Loucy (cell line): Measurements from ENCODE around the gene KSR2.

Source experiments
- H2AFZ ChIP-seq: fragments of 200-600 bp; sonication (generic); 2 replicates; pipeline ENCODE4 v1.6.0; 2016; ENCODE audit warnings: antibody characterized with exemption, mild to moderate bottlenecking, low read length, moderate library complexity
- H3F3A ChIP-seq: fragments of 200-600 bp; 2 replicates; pipeline ENCODE4 v1.6.0; 2016; ENCODE audit warnings: antibody characterized with exemption, low read depth, mild to moderate bottlenecking
- H3K27me3 ChIP-seq: fragments of 200-600 bp; sonication (generic); 2 replicates; pipeline ENCODE4 v1.6.1; 2014; ENCODE audit warnings: low read length, mild to moderate bottlenecking; ENCODE audit not compliant: insufficient read depth, poor library complexity, severe bottlenecking
- H3K36me3 ChIP-seq: fragments of 200-600 bp; sonication (generic); 2 replicates; pipeline ENCODE4 v1.6.1; 2016; ENCODE audit warnings: low read length; ENCODE audit not compliant: insufficient read depth
- H3K4me1 ChIP-seq: fragments of 200-600 bp; sonication (generic); 2 replicates; pipeline ENCODE4 v1.5.1; 2014; ENCODE audit warnings: low read length, mild to moderate bottlenecking; ENCODE audit not compliant: insufficient read depth, poor library complexity, severe bottlenecking
- H3K4me2 ChIP-seq: fragments of 200-600 bp; sonication (generic); 2 replicates; pipeline ENCODE4 v1.6.0; 2014; ENCODE audit warnings: antibody characterized with exemption, low read length, low read depth, mild to moderate bottlenecking; ENCODE audit not compliant: poor library complexity, severe bottlenecking
- H3K4me3 ChIP-seq: fragments of 200-600 bp; sonication (generic); 2 replicates; pipeline ENCODE4 v1.5.1; 2014; ENCODE audit warnings: low read length, mild to moderate bottlenecking, mixed read lengths; ENCODE audit not compliant: poor library complexity, severe bottlenecking
- H3K79me2 ChIP-seq: fragments of 200-600 bp; sonication (generic); 2 replicates; pipeline ENCODE4 v1.6.1; 2014; ENCODE audit warnings: low read length; ENCODE audit not compliant: insufficient read depth
- H3K9ac ChIP-seq: fragments of 200-600 bp; sonication (generic); 2 replicates; pipeline ENCODE4 v1.6.0; 2014; ENCODE audit warnings: mild to moderate bottlenecking, low read depth, low read length, moderate library complexity; ENCODE audit not compliant: poor library complexity, severe bottlenecking
- H3K9me2 ChIP-seq: fragments of 200-600 bp; sonication (generic); replicated peaks from 2 replicates; pipeline ENCODE4 v1.6.1; 2016; ENCODE audit warnings: low read depth, low read length, mixed read lengths
- H3K9me3 ChIP-seq: fragments of 200-600 bp; sonication (generic); 2 replicates; pipeline ENCODE4 v1.6.1; 2014; ENCODE audit warnings: mild to moderate bottlenecking, antibody characterized with exemption, low read length, low read depth; ENCODE audit not compliant: insufficient read depth
- H4K20me1 ChIP-seq: fragments of 200-600 bp; sonication (generic); 2 replicates; pipeline ENCODE4 v1.6.0; 2014; ENCODE audit warnings: antibody characterized with exemption, low read length, mild to moderate bottlenecking; ENCODE audit not compliant: insufficient read depth, poor library complexity, severe bottlenecking
- CTCF ChIP-seq: fragments of 200-600 bp; sonication (generic); conservative IDR thresholded peaks from 2 replicates; pipeline ENCODE4 v1.5.1; 2014; ENCODE audit warnings: mild to moderate bottlenecking, antibody characterized with exemption, low read length
- EZH2phosphoT487 ChIP-seq: fragments of 200-600 bp; IDR thresholded peaks from 2 replicates; pipeline ENCODE4 v1.6.1; 2018; ENCODE audit warnings: antibody characterized with exemption, mild to moderate bottlenecking, moderate library complexity, borderline replicate concordance

Gene KSR2

GRCh38 chr12:117466677-117467362 is 502.0 kb downstream of the KSR2 start:
- H3K9me2 ChIP-seq: no peaks in the 10 kb centered on the region
- no peak for TF ChIP-seq CTCF
- TF ChIP-seq EZH2phosphoT487: no peak
- H3K27me3 ChIP-seq: no peaks in the 10 kb centered on the region
- no peak overlapping the region for H3K4me3 ChIP-seq
- H3K9me3 ChIP-seq: peaks cover 7% of the 10 kb centered on the region; the same call in 1 of the 2 replicates
- H3K79me2 ChIP-seq: no peaks in the 10 kb centered on the region
- no peaks in the 10 kb centered on the region for H3K4me1 ChIP-seq
- H3K4me2 ChIP-seq: no peak overlapping the region
- no peaks in the 10 kb centered on the region for H3K36me3 ChIP-seq
- H3F3A ChIP-seq: no peaks in the 10 kb centered on the region
- H4K20me1 ChIP-seq: no peaks in the 10 kb centered on the region
- no peak overlapping the region for H2AFZ ChIP-seq
- no peak overlapping the region for H3K9ac ChIP-seq

GRCh38 chr12:117461732-117462131 is 507.1 kb downstream of the KSR2 start:
- Histone ChIP-seq H3K9me3 (no peaks in the 10 kb centered on the region; the same call in 1 of the 2 replicates), H3K27me3 (no peaks in the 10 kb centered on the region), H3K4me2 (no peak overlapping the region), H3K9ac (no peak overlapping the region), H3K79me2 (no peaks in the 10 kb centered on the region), H3K36me3 (no peaks in the 10 kb centered on the region), H3F3A (no peaks in the 10 kb centered on the region), H4K20me1 (no peaks in the 10 kb centered on the region), H3K4me3 (no peak overlapping the region), H3K4me1 (no peaks in the 10 kb centered on the region), H2AFZ (no peak overlapping the region), H3K9me2 (no peaks in the 10 kb centered on the region)
- no peak for TF ChIP-seq EZH2phosphoT487
- no peak for TF ChIP-seq CTCF

GRCh38 chr12:117459229-117459628 is 509.6 kb downstream of the KSR2 start:
- no peaks in the 10 kb centered on the region for H3K36me3 ChIP-seq
- no peak overlapping the region for H3K9ac ChIP-seq
- no peak overlapping the region for H2AFZ ChIP-seq
- no peaks in the 10 kb centered on the region for H3K27me3 ChIP-seq
- no peaks in the 10 kb centered on the region; the same call in 1 of the 2 replicates for H3K9me3 ChIP-seq
- TF ChIP-seq CTCF (no peak), EZH2phosphoT487 (no peak)
- H3K79me2 ChIP-seq: no peaks in the 10 kb centered on the region
- no peaks in the 10 kb centered on the region for H4K20me1 ChIP-seq
- H3K4me2 ChIP-seq: no peak overlapping the region
- no peak overlapping the region for H3K4me3 ChIP-seq
- no peaks in the 10 kb centered on the region for H3K4me1 ChIP-seq
- no peaks in the 10 kb centered on the region for H3K9me2 ChIP-seq
- no peaks in the 10 kb centered on the region for H3F3A ChIP-seq
